Urinary bladder (tissue), 4 donors: ENCODE data around the gene FRAS1. TPM values are rescaled to one million over a fixed set of nuclear protein-coding genes. Genes with fewer than 3 reads are reported as not detected.
"Not testable (repeated sequence)": the region's sequence is repeated elsewhere in the genome, so short reads cannot be mapped to it uniquely, and the experiment has no call there.

Source experiments
- DNase-seq: peaks from one replicate; pipeline ENCODE4 v3.0.0-alpha.2; 2015; ENCODE audit errors: extremely low spot score
- H3K27ac ChIP-seq: one replicate; pipeline ENCODE4 v1.5.1; 2013; ENCODE audit warnings: low read depth, mild to moderate bottlenecking, moderate library complexity
- H3K36me3 ChIP-seq: one replicate; pipeline ENCODE4 v1.6.1; 2013; ENCODE audit warnings: mild to moderate bottlenecking, moderate library complexity; ENCODE audit not compliant: insufficient read depth
- H3K4me1 ChIP-seq: one replicate; pipeline ENCODE4 v1.6.1; 2013; ENCODE audit warnings: mild to moderate bottlenecking, moderate library complexity; ENCODE audit not compliant: insufficient read depth
- H3K4me3 ChIP-seq: one replicate; pipeline ENCODE4 v1.5.1; 2013; ENCODE audit warnings: low read depth, low read length
- WGBS: extraction: QIAGEN DNeasy Blood & Tissue Kit; methylation state at CpG from one replicate; pipeline ENCODE4 v1.1.7; 2013; 5-methylcytosine and 5-hydroxymethylcytosine counted together
- polyA plus RNA-seq: library from polyadenylated mRNA; stranded (reverse); fragments of 200-250 nt; gene quantifications from one replicate; pipeline ENCODE4 v1.2.3, GENCODE V29; 2013
- total RNA-seq: library from RNA; depleted of rRNA; stranded (reverse); fragments of >200 nt; gene quantifications from one replicate; pipeline ENCODE4 v1.2.3, GENCODE V29; 2014
- donor health status: healthy with polysubstance abuse.
- donor health status: healthy.

FRAS1 gene
- total and polyA plus RNA-seq, 2 donors: 0.27 to 20.5 TPM

DNA sequence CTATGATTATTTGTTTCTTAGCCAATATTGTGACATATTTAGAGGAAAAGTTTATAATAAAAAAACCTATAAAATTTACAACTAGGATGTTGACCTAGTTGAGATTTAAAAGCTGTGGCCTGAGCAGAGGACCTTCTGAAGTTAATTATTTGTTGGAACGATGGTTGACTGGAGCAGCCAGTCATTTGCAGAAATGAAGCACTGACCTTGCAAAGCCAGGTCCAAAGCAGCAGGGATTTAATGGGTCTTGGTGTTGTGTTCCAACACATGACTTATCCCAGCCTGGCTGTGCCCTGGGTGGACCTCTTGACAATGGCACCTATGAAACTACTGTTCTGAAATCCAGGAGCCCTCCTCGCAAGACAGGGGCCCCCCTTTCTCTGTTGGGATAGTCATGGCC lies 235.2 kb downstream of the FRAS1 start:
- Histone ChIP-seq H3K36me3 (no peaks in the 10 kb centered on the region), H3K4me1 (no peaks in the 10 kb centered on the region), H3K4me3 (no peak overlapping the region), H3K27ac (no peak overlapping the region)
- 49% methylated on average over 2 of the region's 2 CpGs for WGBS
- DNase-seq: no peak

DNA sequence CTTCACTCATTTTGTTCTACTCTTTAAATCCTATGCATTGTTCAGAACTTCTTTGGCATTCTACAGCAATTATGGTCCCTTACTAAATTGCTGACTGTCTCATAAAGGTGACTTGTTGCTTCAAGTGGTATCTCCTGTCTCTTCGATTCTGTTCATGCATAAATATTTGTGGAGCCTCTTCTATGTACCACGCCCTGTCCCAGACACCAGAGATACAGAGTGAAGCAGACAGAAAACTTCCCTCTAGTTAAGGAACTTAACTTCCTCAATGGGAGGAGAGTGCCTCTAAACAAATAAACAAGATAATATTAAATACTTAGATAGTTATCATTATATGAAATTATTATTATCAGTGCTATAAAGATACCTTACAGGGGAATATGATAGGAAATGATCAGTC lies 235.7 kb downstream of the FRAS1 start:
- Histone ChIP-seq H3K4me3 (no peak overlapping the region), H3K27ac (no peak overlapping the region), H3K36me3 (no peaks in the 10 kb centered on the region), H3K4me1 (no peaks in the 10 kb centered on the region)
- DNase-seq: no peak
- WGBS: 76% methylated on average over 2 of the region's 2 CpGs

DNA sequence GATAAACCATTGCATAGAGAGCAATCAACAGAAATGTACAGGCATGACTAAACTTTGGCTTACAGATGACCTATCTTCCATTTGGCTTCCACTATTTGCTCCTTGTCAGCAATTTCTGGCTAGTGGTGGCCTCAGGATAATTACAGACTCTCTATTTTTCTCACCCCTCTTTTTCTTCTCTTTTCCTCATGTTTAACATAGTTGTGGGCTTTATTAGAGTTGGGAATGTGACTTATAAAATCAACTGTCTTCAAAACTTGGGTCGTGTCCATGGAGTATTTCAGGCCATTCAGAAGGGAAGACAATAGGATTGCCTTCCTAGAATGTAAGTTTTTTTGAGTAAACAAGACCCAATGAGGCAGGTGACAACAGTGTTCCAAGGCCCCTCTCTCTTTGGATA lies 236.2 kb downstream of the FRAS1 start:
- Histone ChIP-seq H3K36me3 (no peaks in the 10 kb centered on the region), H3K27ac (no peak overlapping the region), H3K4me3 (no peak overlapping the region), H3K4me1 (no peaks in the 10 kb centered on the region)
- WGBS: 36% methylated on average over 1 of the region's 1 CpG
- no peak for DNase-seq

DNA sequence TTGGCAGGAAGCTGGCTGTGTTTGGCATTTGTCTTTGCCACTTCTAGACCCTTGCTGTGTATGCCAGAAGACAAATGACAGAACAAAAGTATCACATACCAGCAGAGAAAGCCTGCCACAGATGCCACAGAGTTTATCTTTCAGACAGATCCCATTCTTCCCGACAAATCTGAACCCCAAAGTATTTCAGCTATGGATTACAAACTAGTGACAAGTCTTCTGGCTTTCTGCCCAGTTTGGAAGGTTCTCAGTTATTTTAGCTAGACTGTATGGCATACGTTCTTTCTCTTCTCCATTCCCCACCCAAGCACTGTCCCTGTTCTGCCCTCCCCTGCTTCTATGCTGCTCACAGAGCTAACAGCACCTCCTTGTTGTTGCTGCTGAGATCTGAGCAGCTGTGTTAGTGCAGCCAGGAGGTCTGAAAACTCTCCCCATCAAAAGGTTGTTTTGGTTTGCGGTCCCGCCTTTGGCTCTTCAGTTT lies 236.7 kb downstream of the FRAS1 start:
- 50% methylated on average over 4 of the region's 4 CpGs for WGBS
- DNase-seq: no peak
- Histone ChIP-seq H3K4me1 (no peaks in the 10 kb centered on the region), H3K4me3 (no peak overlapping the region), H3K27ac (no peak overlapping the region), H3K36me3 (no peaks in the 10 kb centered on the region)

DNA sequence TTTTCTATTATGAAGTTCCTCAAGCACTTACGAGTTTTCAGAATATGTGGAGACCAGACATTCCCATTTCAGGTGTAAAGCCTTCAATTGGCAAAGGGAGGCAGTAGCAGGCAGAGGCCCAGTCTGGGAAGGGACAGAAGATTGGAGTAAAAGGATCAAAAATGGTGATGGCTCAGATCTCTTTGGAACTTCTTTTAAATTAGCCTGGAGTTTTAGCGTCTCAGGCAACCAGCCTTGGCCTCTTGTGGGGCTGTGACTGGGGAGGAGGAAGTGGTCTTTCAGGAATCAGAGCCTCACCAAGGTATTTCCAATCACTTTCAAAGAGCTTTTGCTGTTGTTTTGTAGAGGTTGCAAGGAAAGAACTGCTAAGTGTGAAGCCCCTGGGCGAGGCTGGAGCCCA lies 239.1 kb downstream of the FRAS1 start:
- no peak for DNase-seq
- WGBS: 90% methylated on average over 3 of the region's 3 CpGs
- H3K27ac ChIP-seq: no peak overlapping the region
- H3K4me3 ChIP-seq: no peak overlapping the region
- H3K4me1 ChIP-seq: no peaks in the 10 kb centered on the region
- no peaks in the 10 kb centered on the region for H3K36me3 ChIP-seq

DNA sequence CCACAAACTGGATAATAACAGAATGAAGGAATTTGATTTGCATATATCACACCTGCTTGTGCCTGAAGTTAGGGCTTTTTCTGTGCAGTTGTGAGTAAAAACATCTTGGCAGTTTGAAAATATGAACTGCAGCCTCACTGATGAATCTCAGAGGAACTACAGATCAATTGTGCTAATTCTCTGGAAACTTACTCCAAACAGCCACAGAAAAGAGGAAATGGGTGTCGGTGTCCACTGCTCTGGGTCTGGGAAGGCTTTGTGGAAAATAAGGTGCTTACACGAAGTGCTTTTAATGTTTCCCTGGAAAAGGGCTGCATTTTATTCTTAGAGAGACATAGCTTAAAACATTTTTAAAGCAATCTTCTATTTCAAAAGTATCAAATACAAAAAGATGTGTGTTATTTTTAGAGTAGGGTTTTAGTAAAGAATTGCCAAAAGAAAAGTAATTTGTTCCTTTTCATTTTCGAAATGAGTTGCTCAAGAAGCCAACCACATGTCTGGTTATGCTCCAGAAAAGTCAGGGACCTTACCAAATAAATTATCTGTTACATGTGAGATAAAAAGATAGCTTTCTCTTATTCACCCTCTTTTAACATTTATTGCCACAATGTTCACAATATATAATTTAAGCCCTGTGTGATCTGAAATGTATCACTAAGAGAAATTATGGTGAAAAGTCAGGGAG lies 240.1 kb downstream of the FRAS1 start:
- WGBS: 45% methylated on average over 3 of the region's 3 CpGs
- H3K4me3 ChIP-seq: no peak overlapping the region

DNA sequence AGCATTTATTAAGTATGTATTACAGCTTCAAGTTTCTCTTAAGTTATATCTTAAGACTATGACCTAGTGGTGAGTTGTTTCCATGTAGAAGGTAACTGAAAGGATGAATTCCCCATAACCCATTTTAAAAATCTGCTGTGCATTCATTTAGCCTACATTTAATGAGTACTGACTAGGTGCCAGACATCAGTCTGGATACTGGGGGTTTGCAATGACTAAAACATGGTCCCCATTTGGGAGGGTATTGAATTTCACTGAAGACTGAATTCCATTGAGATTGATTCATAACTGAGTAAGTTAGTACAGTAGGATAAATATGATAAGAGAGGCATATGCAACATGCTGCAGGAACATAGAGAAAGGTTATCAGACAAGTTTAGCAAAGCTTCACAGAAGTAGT lies 241.5 kb downstream of the FRAS1 start:
- no peak overlapping the region for H3K27ac ChIP-seq
- H3K4me3 ChIP-seq: no peak overlapping the region
- no peak for DNase-seq
- H3K36me3 ChIP-seq: no peaks in the 10 kb centered on the region
- no peaks in the 10 kb centered on the region for H3K4me1 ChIP-seq

More for the DNA sequence above, 240.1 kb downstream of the FRAS1 start:
- no peaks in the 10 kb centered on the region for H3K4me1 ChIP-seq
- no peaks in the 10 kb centered on the region for H3K36me3 ChIP-seq
- no peak overlapping the region for H3K27ac ChIP-seq
- no peak for DNase-seq

DNA sequence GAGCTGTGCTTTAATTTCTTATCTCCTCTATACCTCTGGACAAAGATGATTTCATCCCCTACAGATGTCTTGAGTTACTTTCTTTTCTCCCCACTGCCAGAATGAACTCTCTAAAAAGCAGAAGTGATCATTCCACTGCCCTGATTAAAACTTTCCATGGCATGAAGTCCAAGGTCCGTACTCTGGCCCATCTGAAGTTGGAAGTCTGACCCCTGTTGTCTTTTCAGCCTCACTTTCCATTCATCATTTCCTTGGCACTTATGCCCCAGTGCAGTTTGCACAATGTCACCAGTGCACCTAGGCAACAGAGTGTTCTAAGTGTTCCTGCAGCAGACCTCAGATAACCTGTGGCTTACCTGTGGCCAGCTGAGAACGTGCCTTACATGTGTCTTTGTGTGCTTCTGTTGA lies 242.4 kb downstream of the FRAS1 start:
- no peaks in the 10 kb centered on the region for H3K36me3 ChIP-seq
- H3K4me1 ChIP-seq: no peaks in the 10 kb centered on the region
- WGBS: 56% methylated on average over 2 of the region's 2 CpGs
- DNase-seq: no peak
- H3K27ac ChIP-seq: no peak overlapping the region
- H3K4me3 ChIP-seq: no peak overlapping the region

DNA sequence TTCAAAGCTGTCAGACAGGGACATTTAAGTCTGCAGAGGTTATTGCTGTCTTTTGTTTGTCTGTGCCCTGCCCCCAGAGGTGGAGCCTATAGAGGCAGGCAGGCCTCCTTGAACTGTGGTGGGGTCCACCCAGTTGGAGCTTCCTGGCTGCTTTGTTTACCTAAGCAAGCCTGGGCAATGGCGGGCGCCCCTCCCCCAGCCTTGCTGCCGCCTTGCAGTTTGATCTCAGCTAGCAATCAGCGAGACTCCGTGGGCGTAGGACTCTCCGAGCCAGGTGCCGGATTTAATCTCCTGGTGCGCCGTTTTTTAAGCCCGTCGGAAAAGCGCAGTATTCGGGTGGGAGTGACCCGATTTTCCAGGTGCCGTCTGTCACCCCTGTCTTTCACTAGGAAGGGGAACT lies 250.1 kb downstream of the FRAS1 start:
- not testable (repeated sequence) for DNase-seq, H3K4me1 ChIP-seq, H3K27ac ChIP-seq, H3K36me3 ChIP-seq, H3K4me3 ChIP-seq
- 73% methylated on average over 16 of the region's 16 CpGs for WGBS

DNA sequence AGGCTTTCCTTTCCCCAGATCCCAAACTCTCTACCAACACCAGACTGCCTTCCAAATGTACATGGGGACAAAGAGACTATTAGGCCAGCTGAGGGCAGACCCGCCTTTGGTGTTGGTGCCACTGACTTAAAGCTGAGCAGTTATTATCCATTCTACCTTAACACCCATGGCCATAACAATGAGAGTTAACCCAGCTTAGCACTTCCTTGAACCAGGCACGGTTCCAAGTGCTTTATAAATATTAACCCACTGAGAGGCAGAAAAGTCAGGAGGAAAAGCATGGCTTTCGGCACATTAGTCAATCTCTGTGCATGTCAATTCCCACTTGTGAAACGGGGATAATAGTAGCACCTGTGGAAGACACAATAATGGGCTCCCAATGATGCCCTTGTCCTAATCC lies 251.4 kb downstream of the FRAS1 start:
- no peak for DNase-seq
- Histone ChIP-seq H3K36me3 (no peaks in the 10 kb centered on the region), H3K4me1 (no peaks in the 10 kb centered on the region), H3K4me3 (no peak overlapping the region), H3K27ac (no peak overlapping the region)
- WGBS: 80% methylated on average over 4 of the region's 4 CpGs

DNA sequence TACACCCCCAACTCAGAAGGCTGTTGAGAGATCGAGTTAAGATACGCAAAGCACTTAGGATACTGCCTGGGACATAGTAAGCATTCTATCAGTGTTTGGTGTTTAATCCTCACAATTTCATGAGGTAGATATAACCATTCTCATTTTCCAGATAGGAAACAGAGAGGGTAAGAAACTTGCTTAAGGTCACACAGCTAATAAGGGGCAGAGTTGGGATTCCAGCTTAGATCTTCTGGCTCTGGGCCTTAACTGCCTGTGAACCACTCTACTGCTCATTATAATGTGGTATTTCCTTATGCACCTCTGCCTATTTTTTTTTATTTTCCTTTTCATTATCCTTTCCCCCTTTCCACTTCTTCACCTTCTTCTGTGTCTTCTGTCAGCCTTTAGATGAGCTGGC lies 252.2 kb downstream of the FRAS1 start:
- H3K4me3 ChIP-seq: no peak overlapping the region
- no peaks in the 10 kb centered on the region for H3K4me1 ChIP-seq
- WGBS: 95% methylated on average over 2 of the region's 2 CpGs
- no peaks in the 10 kb centered on the region for H3K36me3 ChIP-seq
- H3K27ac ChIP-seq: no peak overlapping the region
- no peak for DNase-seq

DNA sequence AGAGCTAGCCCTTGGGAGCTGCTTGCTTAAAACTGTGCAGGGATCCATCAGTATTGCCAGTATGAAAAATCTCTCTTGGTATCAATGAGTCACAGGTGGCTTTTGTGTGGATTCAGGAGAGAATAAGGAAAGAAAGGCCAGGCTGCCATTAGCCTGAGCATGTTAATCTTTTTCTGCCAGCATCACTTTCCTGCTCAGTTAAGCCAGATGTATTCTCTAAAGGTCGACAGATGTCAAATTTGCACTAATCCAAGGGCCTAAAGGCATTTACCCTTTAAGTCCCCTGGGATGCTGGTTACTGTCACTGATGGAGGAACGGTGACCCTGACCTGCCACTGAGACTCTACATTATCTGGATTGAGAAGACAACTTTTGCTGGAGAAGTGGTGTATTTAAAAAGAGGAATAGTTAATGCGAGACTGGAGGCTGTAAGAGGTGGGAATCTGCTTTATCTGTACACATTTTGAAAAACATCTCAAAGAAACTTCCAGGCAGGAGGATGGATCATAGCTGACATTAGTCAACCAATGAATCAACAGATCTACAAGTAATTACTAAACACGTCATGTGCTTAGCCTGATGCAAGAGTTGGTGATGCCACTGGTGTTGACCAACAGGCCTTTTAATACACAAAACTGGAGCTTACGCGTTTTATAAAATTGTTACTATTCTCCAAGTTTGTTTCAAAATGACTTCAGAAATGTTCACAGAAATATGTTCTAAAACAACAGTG lies 253.1 kb downstream of the FRAS1 start:
- Histone ChIP-seq H3K27ac (no peak overlapping the region), H3K4me3 (no peak overlapping the region), H3K36me3 (no peaks in the 10 kb centered on the region), H3K4me1 (no peaks in the 10 kb centered on the region)
- 71% methylated on average over 6 of the region's 6 CpGs for WGBS
- DNase-seq: no peak

DNA sequence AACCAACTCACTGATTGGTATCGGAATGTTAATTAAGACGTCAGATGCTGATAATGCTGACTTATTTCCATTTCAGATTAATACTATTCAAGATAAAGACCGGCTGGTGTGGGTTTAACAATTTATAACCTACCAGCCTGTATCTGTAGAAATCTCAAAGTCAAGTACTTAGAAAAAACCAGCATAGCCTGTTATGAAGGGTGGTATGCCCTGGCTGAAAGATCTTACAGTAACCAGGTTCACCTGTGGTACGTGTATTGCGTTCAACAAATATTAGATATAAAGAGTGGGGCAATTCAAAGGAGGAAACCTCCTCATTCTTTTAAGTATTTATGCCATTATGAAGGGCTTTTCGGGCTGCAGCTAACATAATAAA lies 253.6 kb downstream of the FRAS1 start:
- DNase-seq: peak; percentile 46
- no peaks in the 10 kb centered on the region for H3K36me3 ChIP-seq
- H3K4me1 ChIP-seq: no peaks in the 10 kb centered on the region
- H3K4me3 ChIP-seq: no peak overlapping the region
- WGBS: 73% methylated on average over 6 of the region's 6 CpGs
- H3K27ac ChIP-seq: no peak overlapping the region

DNA sequence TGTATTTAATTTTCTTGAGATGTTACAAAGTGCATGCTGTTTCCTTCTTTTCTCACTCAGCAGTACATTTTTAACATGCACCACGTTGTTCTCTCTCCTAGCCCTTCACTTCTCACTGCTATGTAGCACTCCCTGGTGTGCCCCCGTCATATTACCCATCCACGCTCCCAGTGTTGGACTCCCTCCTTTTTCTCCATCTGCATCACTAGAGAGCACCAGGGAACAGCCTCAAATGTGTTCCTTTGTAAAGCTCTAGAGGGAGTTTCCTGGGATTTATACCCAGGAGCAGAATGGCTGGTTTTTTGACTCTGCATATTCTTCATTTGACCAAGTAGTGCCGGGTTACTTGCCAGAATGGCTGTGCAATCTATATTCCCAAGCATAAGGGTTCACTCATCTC lies 254.2 kb downstream of the FRAS1 start:
- no peak for DNase-seq
- no peak overlapping the region for H3K27ac ChIP-seq
- WGBS: 74% methylated on average over 4 of the region's 4 CpGs
- H3K4me1 ChIP-seq: no peaks in the 10 kb centered on the region
- no peak overlapping the region for H3K4me3 ChIP-seq
- H3K36me3 ChIP-seq: no peaks in the 10 kb centered on the region
